Esophagus squamous epithelium (tissue), 4 donors: Measurements from ENCODE around the gene CNTNAP2.

ENCODE experiments used
- POLR2A ChIP-seq, 4 donors: fragments of 450-650 bp; IDR thresholded peaks; one replicate each; pipeline ENCODE4 v1.6.1; 2017; ENCODE audit warnings: antibody characterized with exemption in 4 of 4, mild to moderate bottlenecking in 4 of 4, moderate library complexity in 3 of 4
- TF ChIP-seq, protein P1 (sequence below), 6 experiments: fragments of 450-650 bp in 4 of 6; fragments of 200-600 bp in 2 of 6; sonication (generic) in 2 of 6; IDR thresholded peaks; one replicate each; pipeline ENCODE4 v1.5.1; 2016 to 2019; ENCODE audit warnings: antibody characterized with exemption in 6 of 6, mild to moderate bottlenecking in 4 of 6, moderate library complexity in 4 of 6

DNA sequence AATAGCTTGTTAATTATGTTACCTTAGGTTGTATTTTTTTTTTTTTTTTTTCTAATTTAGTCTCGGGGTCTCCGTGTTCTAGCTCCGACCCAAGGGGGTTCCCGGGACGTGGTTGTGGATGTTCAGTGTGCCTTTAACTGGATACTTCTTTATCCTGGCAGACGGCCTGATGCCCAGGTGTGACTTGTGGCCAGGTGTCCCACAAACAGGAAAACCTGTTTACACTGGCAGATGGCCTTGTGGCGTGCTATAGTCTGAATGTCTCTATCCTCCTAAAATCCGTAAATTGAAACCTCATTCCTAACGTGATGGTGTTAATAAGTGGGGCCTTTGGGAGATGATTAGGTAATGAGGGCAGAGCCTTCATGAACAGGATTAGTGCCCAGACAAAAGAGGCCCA lies 1927.6 kb downstream of the CNTNAP2 start:
- no peak for TF ChIP-seq POLR2A (IDR thresholded peaks at IDR 0.05)
- TF ChIP-seq, protein P1, sequence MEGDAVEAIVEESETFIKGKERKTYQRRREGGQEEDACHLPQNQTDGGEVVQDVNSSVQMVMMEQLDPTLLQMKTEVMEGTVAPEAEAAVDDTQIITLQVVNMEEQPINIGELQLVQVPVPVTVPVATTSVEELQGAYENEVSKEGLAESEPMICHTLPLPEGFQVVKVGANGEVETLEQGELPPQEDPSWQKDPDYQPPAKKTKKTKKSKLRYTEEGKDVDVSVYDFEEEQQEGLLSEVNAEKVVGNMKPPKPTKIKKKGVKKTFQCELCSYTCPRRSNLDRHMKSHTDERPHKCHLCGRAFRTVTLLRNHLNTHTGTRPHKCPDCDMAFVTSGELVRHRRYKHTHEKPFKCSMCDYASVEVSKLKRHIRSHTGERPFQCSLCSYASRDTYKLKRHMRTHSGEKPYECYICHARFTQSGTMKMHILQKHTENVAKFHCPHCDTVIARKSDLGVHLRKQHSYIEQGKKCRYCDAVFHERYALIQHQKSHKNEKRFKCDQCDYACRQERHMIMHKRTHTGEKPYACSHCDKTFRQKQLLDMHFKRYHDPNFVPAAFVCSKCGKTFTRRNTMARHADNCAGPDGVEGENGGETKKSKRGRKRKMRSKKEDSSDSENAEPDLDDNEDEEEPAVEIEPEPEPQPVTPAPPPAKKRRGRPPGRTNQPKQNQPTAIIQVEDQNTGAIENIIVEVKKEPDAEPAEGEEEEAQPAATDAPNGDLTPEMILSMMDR (IDR thresholded peaks at IDR 0.05), result no peak
